ENCODE data around the gene CCDC74A.
A peak's percentile ranks its signal among the peaks of the same experiment; 100 is the strongest.
"Not testable (repeated sequence)": the region's sequence is repeated elsewhere in the genome, so short reads cannot be mapped to it uniquely, and the experiment has no call there.

The CCDC74A gene

DNA sequence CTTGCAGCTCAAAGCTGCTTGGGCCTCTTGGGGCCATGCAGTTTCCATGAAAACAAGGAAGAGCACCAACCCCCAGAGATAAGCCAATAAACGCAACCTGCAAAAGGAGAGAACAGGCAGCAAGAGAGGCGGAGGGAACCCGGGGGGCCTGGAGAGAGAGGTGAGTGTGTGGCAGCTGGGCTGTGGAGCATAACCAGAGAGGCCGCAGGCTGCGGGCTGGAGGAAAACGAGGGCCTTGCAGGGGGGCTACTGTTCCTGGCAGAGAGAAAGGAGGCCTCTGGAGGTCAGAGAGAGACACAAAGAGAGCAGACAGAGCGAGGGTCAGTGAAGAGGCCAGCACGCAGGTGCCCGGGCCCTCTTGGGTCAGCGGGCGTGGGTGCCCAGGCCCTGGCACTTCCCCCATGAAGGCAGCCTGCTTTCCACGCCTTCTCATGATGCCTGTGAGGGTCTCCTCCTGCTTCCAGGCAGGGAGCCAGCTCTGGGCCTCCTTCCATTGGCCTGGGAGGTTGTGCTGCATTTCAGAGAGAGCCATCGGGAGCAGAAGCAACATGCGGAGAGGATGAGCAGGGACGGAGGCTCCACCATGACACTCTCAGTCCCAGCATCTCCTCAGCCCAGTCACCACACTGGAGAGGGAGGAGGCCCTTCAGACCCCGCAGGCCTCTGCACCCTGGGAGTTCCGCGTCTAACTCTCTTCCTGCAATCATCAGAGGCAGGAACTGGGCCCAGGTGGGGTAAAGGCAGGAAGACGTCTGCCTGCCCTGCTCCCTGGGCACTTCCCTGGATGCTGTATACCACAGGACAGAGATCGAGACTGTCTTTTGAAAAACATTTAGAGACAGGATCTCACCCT lies 36.8 kb upstream of the CCDC74A start:
- H3K27ac ChIP-seq (ENCODE audit: low read length); H3K9me3 ChIP-seq (ENCODE audit: control insufficient read depth in 2 of 2, low read length in 2 of 2); H3K27me3 ChIP-seq (ENCODE audit: control insufficient read depth in 1 of 2, insufficient read depth in 2 of 2, low read length in 2 of 2); H3K36me3 ChIP-seq (ENCODE audit: control insufficient read depth in 2 of 2, insufficient read depth in 2 of 2, low read length in 2 of 2): not testable (repeated sequence)
- peak overlapping the region; percentile 44 to 51 for H3K9ac ChIP-seq (ENCODE audit: low read length in 2 of 2)
- H3K4me1 ChIP-seq (ENCODE audit: control insufficient read depth, insufficient read depth, low read length), result peaks cover 23% of the 10 kb centered on the region
- H3K4me3 ChIP-seq (ENCODE audit: low read length in 2 of 2), result peak overlapping the region; percentile 46 to 65

DNA sequence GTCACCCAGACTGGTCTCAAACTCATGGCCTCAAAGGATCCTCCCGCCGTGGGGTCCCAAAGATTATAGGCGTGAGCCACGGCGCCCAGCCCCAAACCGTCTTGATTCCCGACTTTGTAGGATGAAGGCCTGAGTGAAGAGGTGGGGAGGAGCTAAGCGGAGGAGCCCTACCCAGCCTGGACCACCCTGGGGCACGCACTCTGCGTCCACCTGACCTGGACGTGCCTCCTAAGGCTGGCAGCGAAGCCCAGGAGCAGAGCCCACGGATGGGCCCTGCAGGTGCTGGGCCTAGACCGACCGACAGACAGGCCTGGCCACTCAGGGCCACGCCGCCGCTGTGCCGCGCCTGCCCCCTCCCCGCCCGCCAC lies 36.2 kb upstream of the CCDC74A start:
- not testable (repeated sequence) for H3K27ac ChIP-seq (ENCODE audit: low read length); H3K9me3 ChIP-seq (ENCODE audit: control insufficient read depth in 2 of 2, low read length in 2 of 2); H3K36me3 ChIP-seq (ENCODE audit: control insufficient read depth in 2 of 2, insufficient read depth in 2 of 2, low read length in 2 of 2); H3K27me3 ChIP-seq (ENCODE audit: control insufficient read depth in 1 of 2, insufficient read depth in 2 of 2, low read length in 2 of 2)
- Histone ChIP-seq H3K4me3 (ENCODE audit: low read length in 2 of 2) (peak overlapping the region; percentile 46 to 65), H3K9ac (ENCODE audit: low read length in 2 of 2) (peak overlapping the region; percentile 44 to 51), H3K4me1 (ENCODE audit: control insufficient read depth, insufficient read depth, low read length) (peaks cover 23% of the 10 kb centered on the region)

GRCh38 chr2:131492015-131492417 lies 35.7 kb upstream of the CCDC74A start, which contains the start of gene MZT2A:
MZT2A (minus strand) TSS chr2:131492397; CDS start chr2:131492376, 21 bp downstream.
- Histone ChIP-seq H3K9ac (ENCODE audit: low read length in 2 of 2) (peak within 1 kb of the TSS; percentile 89 to 94), H3K4me1 (ENCODE audit: control insufficient read depth, insufficient read depth, low read length) (peaks cover 23% of the 10 kb centered on the region), H3K4me3 (ENCODE audit: low read length in 2 of 2) (peak within 1 kb of the TSS; percentile 88 to 95), H3K27ac (ENCODE audit: low read length) (peak within 1 kb of the TSS; percentile 66)
- not testable (repeated sequence) for H3K27me3 ChIP-seq (ENCODE audit: control insufficient read depth in 1 of 2, insufficient read depth in 2 of 2, low read length in 2 of 2); H3K36me3 ChIP-seq (ENCODE audit: control insufficient read depth in 2 of 2, insufficient read depth in 2 of 2, low read length in 2 of 2); H3K9me3 ChIP-seq (ENCODE audit: control insufficient read depth in 2 of 2, low read length in 2 of 2)

GRCh38 chr2:131492418-131493198 lies 35.1 kb upstream of the CCDC74A start:
- Histone ChIP-seq H3K27me3 (ENCODE audit: control insufficient read depth in 1 of 2, insufficient read depth in 2 of 2, low read length in 2 of 2) (no peaks in the 10 kb centered on the region), H3K4me3 (ENCODE audit: low read length in 2 of 2) (peak overlapping the region; percentile 88 to 95), H3K9ac (ENCODE audit: low read length in 2 of 2) (peak overlapping the region; percentile 89 to 94), H3K27ac (ENCODE audit: low read length) (peak overlapping the region; percentile 66), H3K9me3 (ENCODE audit: control insufficient read depth in 2 of 2, low read length in 2 of 2) (no peaks in the 10 kb centered on the region), H3K4me1 (ENCODE audit: control insufficient read depth, insufficient read depth, low read length) (peaks cover 23% of the 10 kb centered on the region), H3K36me3 (ENCODE audit: control insufficient read depth in 2 of 2, insufficient read depth in 2 of 2, low read length in 2 of 2) (no peaks in the 10 kb centered on the region)

- H3K9ac ChIP-seq (ENCODE audit: low read length in 2 of 2), result peak overlapping the region; percentile 89 to 94
- peaks cover 0 to 2% of the 10 kb centered on the region in 2 donors for H3K36me3 ChIP-seq (ENCODE audit: control insufficient read depth in 2 of 2, insufficient read depth in 2 of 2, low read length in 2 of 2)
- H3K4me3 ChIP-seq (ENCODE audit: low read length in 2 of 2), result peak overlapping the region; percentile 88 to 95
- H3K4me1 ChIP-seq (ENCODE audit: control insufficient read depth, insufficient read depth, low read length), result peaks cover 23% of the 10 kb centered on the region
- peak overlapping the region; percentile 66 for H3K27ac ChIP-seq (ENCODE audit: low read length)
- H3K9me3 ChIP-seq (ENCODE audit: control insufficient read depth in 2 of 2, low read length in 2 of 2), result no peaks in the 10 kb centered on the region
- no peaks in the 10 kb centered on the region for H3K27me3 ChIP-seq (ENCODE audit: control insufficient read depth in 1 of 2, insufficient read depth in 2 of 2, low read length in 2 of 2)
Observed at GRCh38 chr2:131493199-131493968, 34.3 kb upstream of the CCDC74A start.

- not testable (repeated sequence) for H3K27me3 ChIP-seq (ENCODE audit: control insufficient read depth in 1 of 2, insufficient read depth in 2 of 2, low read length in 2 of 2); H3K9ac ChIP-seq (ENCODE audit: low read length in 2 of 2); H3K36me3 ChIP-seq (ENCODE audit: control insufficient read depth in 2 of 2, insufficient read depth in 2 of 2, low read length in 2 of 2); H3K4me3 ChIP-seq (ENCODE audit: low read length in 2 of 2); H3K27ac ChIP-seq (ENCODE audit: low read length); H3K9me3 ChIP-seq (ENCODE audit: control insufficient read depth in 2 of 2, low read length in 2 of 2)
- peaks cover 20% of the 10 kb centered on the region for H3K4me1 ChIP-seq (ENCODE audit: control insufficient read depth, insufficient read depth, low read length)
Observed at GRCh38 chr2:131495506-131495905, 32.2 kb upstream of the CCDC74A start.

- not testable (repeated sequence) for H3K27me3 ChIP-seq (ENCODE audit: control insufficient read depth in 1 of 2, insufficient read depth in 2 of 2, low read length in 2 of 2); H3K4me3 ChIP-seq (ENCODE audit: low read length in 2 of 2); H3K9me3 ChIP-seq (ENCODE audit: control insufficient read depth in 2 of 2, low read length in 2 of 2); H3K27ac ChIP-seq (ENCODE audit: low read length); H3K9ac ChIP-seq (ENCODE audit: low read length in 2 of 2)
- Histone ChIP-seq H3K36me3 (ENCODE audit: control insufficient read depth in 2 of 2, insufficient read depth in 2 of 2, low read length in 2 of 2) (peaks cover 9 to 14% of the 10 kb centered on the region in 2 donors), H3K4me1 (ENCODE audit: control insufficient read depth, insufficient read depth, low read length) (peaks cover 11% of the 10 kb centered on the region)
Observed at GRCh38 chr2:131498321-131498973, 29.2 kb upstream of the CCDC74A start.

- not testable (repeated sequence) for H3K9me3 ChIP-seq (ENCODE audit: control insufficient read depth in 2 of 2, low read length in 2 of 2); H3K4me3 ChIP-seq (ENCODE audit: low read length in 2 of 2); H3K9ac ChIP-seq (ENCODE audit: low read length in 2 of 2); H3K27ac ChIP-seq (ENCODE audit: low read length); H3K27me3 ChIP-seq (ENCODE audit: control insufficient read depth in 1 of 2, insufficient read depth in 2 of 2, low read length in 2 of 2); H3K4me1 ChIP-seq (ENCODE audit: control insufficient read depth, insufficient read depth, low read length)
- peaks cover 28 to 40% of the 10 kb centered on the region in 2 donors for H3K36me3 ChIP-seq (ENCODE audit: control insufficient read depth in 2 of 2, insufficient read depth in 2 of 2, low read length in 2 of 2)
Observed at GRCh38 chr2:131503587-131503986, 24.1 kb upstream of the CCDC74A start.

DNA sequence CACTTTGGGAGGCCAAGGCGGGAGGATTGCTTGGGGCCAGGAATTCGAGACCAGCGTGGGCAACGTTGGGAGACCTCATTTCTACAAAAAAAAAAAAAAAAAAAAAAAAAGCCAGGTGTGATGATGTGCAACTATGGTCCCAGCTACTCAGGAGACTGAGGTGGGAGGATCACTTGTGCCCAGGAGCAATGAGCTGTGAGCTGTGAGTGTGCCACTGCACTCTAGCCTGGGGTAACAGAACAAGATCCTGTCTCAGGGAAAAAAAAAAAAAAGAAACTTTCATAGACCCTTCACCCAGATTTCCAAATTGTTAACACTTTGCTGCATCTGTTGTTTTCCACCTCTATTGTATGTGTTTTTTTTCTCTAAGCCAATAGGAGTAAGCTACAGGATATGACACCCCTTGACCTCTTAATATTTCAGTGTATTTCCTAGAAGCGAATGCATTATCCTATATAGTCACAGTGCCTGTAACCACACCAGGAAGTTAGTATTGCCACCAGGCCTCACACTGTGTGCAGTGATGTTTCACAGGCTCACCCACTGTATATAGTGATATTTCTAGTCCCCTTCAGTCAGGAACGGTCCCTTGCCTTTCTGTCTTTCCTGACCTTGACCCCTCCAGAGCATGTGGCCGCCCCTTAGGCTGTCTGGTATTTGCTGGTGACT lies 23.5 kb upstream of the CCDC74A start:
- H3K36me3 ChIP-seq (ENCODE audit: control insufficient read depth in 2 of 2, insufficient read depth in 2 of 2, low read length in 2 of 2), result peaks cover 33 to 46% of the 10 kb centered on the region in 2 donors
- H3K27ac ChIP-seq (ENCODE audit: low read length); H3K9ac ChIP-seq (ENCODE audit: low read length in 2 of 2); H3K27me3 ChIP-seq (ENCODE audit: control insufficient read depth in 1 of 2, insufficient read depth in 2 of 2, low read length in 2 of 2); H3K4me1 ChIP-seq (ENCODE audit: control insufficient read depth, insufficient read depth, low read length); H3K4me3 ChIP-seq (ENCODE audit: low read length in 2 of 2); H3K9me3 ChIP-seq (ENCODE audit: control insufficient read depth in 2 of 2, low read length in 2 of 2): not testable (repeated sequence)

- Histone ChIP-seq H3K27me3 (ENCODE audit: control insufficient read depth in 1 of 2, insufficient read depth in 2 of 2, low read length in 2 of 2) (no peaks in the 10 kb centered on the region), H3K9ac (ENCODE audit: low read length in 2 of 2) (no peak overlapping the region), H3K9me3 (ENCODE audit: control insufficient read depth in 2 of 2, low read length in 2 of 2) (no peaks in the 10 kb centered on the region), H3K4me1 (ENCODE audit: control insufficient read depth, insufficient read depth, low read length) (no peaks in the 10 kb centered on the region), H3K36me3 (ENCODE audit: control insufficient read depth in 2 of 2, insufficient read depth in 2 of 2, low read length in 2 of 2) (peaks cover 24 to 33% of the 10 kb centered on the region in 2 donors), H3K27ac (ENCODE audit: low read length) (no peak overlapping the region), H3K4me3 (ENCODE audit: low read length in 2 of 2) (no peak overlapping the region)
Observed at GRCh38 chr2:131509615-131510014, 18.1 kb upstream of the CCDC74A start.
